Cardiac septum (tissue), 1 donor: ENCODE results near the gene GAL3ST1. TPM values are rescaled to one million over a fixed set of nuclear protein-coding genes. Genes with fewer than 3 reads are reported as not detected.
"Not testable (repeated sequence)": the region's sequence is repeated elsewhere in the genome, so short reads cannot be mapped to it uniquely, and the experiment has no call there.

ENCODE experiments used
- DNase-seq: peaks from one replicate; pipeline ENCODE4 v3.0.0-alpha.2; 2020; ENCODE audit warnings: low spot score
- intact Hi-C: fragments of 100-400 bp; cut with DNase I; formaldehyde crosslinking; loops from one replicate; pipeline ENCODE4 v1.14.0; 2022
- total RNA-seq: library from RNA; stranded (reverse); fragmentation: NEBNext Ultra II Directional; extraction: Animal tissue kit (Norgen Biotek cat#: 25700); gene quantifications from one replicate; pipeline ENCODE4 v1.2.1, GENCODE V29; 2021
- donor health status: DM: no; HTN: no; CAD: no.

The GAL3ST1 gene
- total RNA-seq, 1 donor from 2014 or later = 0.32 TPM

GRCh38 chr22:30541961-30542810 is 32.3 kb downstream of the GAL3ST1 start:
- no peak for DNase-seq
- intact Hi-C loops = no loop called here

- DNase-seq = not testable (repeated sequence)
These were observed 33.0 kb downstream of the GAL3ST1 start for GRCh38 chr22:30541511-30541910.

GRCh38 chr22:30539368-30539767 is 35.1 kb downstream of the GAL3ST1 start:
- intact Hi-C loops = no loop called here
- DNase-seq = no peak

More at GRCh38 chr22:30541511-30541910, 33.0 kb downstream of the GAL3ST1 start:
- intact Hi-C loops = not testable (repeated sequence)

GRCh38 chr22:30538280-30538679 is 36.2 kb downstream of the GAL3ST1 start:
- intact Hi-C loops = no loop called here
- no peak for DNase-seq

- intact Hi-C loops = no loop called here
- no peak for DNase-seq
These were observed 37.3 kb downstream of the GAL3ST1 start for GRCh38 chr22:30537083-30537731.

- intact Hi-C loops = no loop called here
- DNase-seq = no peak
These were observed 39.3 kb downstream of the GAL3ST1 start for GRCh38 chr22:30535182-30535581.

GRCh38 chr22:30531651-30532608 is 42.5 kb downstream of the GAL3ST1 start:
- no peak for DNase-seq
- intact Hi-C loops = no loop called here

GRCh38 chr22:30526656-30527055 is 47.8 kb downstream of the GAL3ST1 start:
- no peak for DNase-seq
- intact Hi-C loops = no loop called here

GRCh38 chr22:30523646-30524489 is 50.6 kb downstream of the GAL3ST1 start:
- DNase-seq = no peak
- intact Hi-C loops = no loop called here

GRCh38 chr22:30521368-30522156 is 52.9 kb downstream of the GAL3ST1 start:
- intact Hi-C loops = no loop called here
- DNase-seq = no peak

GRCh38 chr22:30519842-30520425 is 54.5 kb downstream of the GAL3ST1 start:
- intact Hi-C loops = no loop called here
- DNase-seq = no peak

- no peak for DNase-seq
- intact Hi-C loops = no loop called here
These were observed 57.7 kb downstream of the GAL3ST1 start for GRCh38 chr22:30516731-30517130.

GRCh38 chr22:30516273-30516672 is 58.2 kb downstream of the GAL3ST1 start:
- intact Hi-C loops = no loop called here

GRCh38 chr22:30514252-30514651 is 60.2 kb downstream of the GAL3ST1 start:
- intact Hi-C loops = no loop called here
- DNase-seq = no peak

More at GRCh38 chr22:30516273-30516672, 58.2 kb downstream of the GAL3ST1 start:
- DNase-seq = no peak

GRCh38 chr22:30513462-30513861 is 61.0 kb downstream of the GAL3ST1 start:
- no peak for DNase-seq
- intact Hi-C loops = no loop called here

- intact Hi-C loops = no loop called here
- DNase-seq = no peak
These were observed 62.6 kb downstream of the GAL3ST1 start for GRCh38 chr22:30511911-30512310.

GRCh38 chr22:30511109-30511508 is 63.4 kb downstream of the GAL3ST1 start:
- intact Hi-C loops = no loop called here
- no peak for DNase-seq

GRCh38 chr22:30508216-30508615 is 66.2 kb downstream of the GAL3ST1 start:
- intact Hi-C loops = no loop called here
- DNase-seq = no peak
